ENCODE measurements around the gene FBXL19.

Gene FBXL19

GRCh38 chr16:30947859-30948666, 24.7 kb downstream of the FBXL19 start:
- DNase-seq (ENCODE audit: low spot score), result peak; percentile 92
- ChIA-PET POLR2A (ENCODE audit: low non-redundant PET) (no interaction called here), CTCF (no interaction called here)
- TF ChIP-seq, protein P1, sequence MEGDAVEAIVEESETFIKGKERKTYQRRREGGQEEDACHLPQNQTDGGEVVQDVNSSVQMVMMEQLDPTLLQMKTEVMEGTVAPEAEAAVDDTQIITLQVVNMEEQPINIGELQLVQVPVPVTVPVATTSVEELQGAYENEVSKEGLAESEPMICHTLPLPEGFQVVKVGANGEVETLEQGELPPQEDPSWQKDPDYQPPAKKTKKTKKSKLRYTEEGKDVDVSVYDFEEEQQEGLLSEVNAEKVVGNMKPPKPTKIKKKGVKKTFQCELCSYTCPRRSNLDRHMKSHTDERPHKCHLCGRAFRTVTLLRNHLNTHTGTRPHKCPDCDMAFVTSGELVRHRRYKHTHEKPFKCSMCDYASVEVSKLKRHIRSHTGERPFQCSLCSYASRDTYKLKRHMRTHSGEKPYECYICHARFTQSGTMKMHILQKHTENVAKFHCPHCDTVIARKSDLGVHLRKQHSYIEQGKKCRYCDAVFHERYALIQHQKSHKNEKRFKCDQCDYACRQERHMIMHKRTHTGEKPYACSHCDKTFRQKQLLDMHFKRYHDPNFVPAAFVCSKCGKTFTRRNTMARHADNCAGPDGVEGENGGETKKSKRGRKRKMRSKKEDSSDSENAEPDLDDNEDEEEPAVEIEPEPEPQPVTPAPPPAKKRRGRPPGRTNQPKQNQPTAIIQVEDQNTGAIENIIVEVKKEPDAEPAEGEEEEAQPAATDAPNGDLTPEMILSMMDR (conservative IDR thresholded peaks at IDR 0.05; ENCODE audit: low read depth), result no peak
- H3K27ac ChIP-seq, result peak overlapping the region; percentile 98

DNA sequence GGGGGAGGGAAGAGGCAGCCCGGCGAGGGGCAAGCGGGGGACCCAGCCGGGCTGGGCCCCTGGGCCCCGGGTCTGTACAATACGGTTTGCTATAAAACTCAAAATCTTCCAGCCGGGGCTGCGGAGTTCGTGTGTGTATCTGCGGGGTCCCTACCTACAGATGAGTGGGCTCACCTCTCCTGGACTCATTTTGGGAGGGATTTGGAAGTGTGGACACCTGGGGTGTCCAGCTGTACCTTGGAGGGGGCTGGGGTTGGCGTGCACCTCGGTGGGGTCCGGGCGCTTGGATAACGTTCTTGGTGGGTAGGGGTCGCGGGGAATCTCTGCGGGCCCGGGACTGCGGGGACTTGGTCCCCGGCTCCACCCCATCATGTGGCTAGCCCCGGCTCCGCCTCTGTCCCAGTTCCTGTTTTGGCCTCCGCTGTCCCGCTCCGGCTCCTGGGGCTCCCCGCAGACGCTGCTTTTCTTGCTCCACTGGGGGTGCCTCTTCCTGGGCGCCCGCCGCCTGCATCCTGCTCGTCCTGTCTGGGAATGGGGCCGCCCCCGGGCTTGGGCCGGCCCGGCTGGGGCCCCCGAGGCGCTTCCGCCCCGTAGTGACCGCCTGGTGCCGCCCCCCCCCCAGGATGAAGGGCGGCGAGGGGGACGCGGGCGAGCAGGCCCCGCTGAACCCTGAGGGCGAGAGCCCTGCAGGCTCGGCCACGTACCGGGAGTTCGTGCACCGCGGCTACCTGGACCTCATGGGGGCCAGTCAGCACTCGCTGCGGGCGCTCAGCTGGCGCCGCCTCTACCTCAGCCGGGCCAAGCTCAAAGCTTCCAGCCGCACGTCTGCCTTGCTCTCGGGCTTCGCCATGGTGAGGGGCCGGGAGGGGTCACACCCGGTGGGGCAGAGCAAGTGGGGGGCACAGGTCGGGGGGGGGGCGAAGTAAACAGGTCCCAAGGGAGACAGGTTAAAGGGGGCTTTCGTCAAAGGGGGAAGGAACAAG, 25.6 kb downstream of the FBXL19 start, which contains the start of gene ORAI3:
Gene ORAI3, plus strand, starts transcription at position 402 of the 983 bp plus-strand sequence. Its CDS starts 222 bp downstream, at position 624.
- POLR2A ChIA-PET (ENCODE audit: low non-redundant PET), result interaction anchor here (0.6 kb wide), 1 partner anchor 144 kb away, joined by 4 read pairs; no protein-coding TSS in a partner anchor

GRCh38 chr16:30949650-30950515, 26.5 kb downstream of the FBXL19 start:
- POLR2A ChIA-PET (ENCODE audit: low non-redundant PET), result no interaction called here
- TF ChIP-seq, protein P1 (conservative IDR thresholded peaks at IDR 0.05; ENCODE audit: low read depth), result no peak
- H3K27ac ChIP-seq, result peak overlapping the region; percentile 98
- CTCF ChIA-PET, result interaction anchor here (0.6 to 1.7 kb wide), 5 partner anchors 8 to 115 kb away, joined by 3 to 11 read pairs (median 4); no protein-coding TSS in a partner anchor
- peak; percentile 88 for DNase-seq (ENCODE audit: low spot score)

More for the DNA sequence above, 25.6 kb downstream of the FBXL19 start, which contains the start of gene ORAI3:
- DNase-seq (ENCODE audit: low spot score), result peak; percentile 48
- CTCF ChIA-PET, result interaction anchor here (0.5 to 1.7 kb wide), 5 partner anchors 8 to 154 kb away, joined by 3 to 11 read pairs (median 4); no protein-coding TSS in a partner anchor
- TF ChIP-seq, protein P1 (conservative IDR thresholded peaks at IDR 0.05; ENCODE audit: low read depth), result no peak
- H3K27ac ChIP-seq, result peak within 1 kb of the TSS; percentile 98

DNA sequence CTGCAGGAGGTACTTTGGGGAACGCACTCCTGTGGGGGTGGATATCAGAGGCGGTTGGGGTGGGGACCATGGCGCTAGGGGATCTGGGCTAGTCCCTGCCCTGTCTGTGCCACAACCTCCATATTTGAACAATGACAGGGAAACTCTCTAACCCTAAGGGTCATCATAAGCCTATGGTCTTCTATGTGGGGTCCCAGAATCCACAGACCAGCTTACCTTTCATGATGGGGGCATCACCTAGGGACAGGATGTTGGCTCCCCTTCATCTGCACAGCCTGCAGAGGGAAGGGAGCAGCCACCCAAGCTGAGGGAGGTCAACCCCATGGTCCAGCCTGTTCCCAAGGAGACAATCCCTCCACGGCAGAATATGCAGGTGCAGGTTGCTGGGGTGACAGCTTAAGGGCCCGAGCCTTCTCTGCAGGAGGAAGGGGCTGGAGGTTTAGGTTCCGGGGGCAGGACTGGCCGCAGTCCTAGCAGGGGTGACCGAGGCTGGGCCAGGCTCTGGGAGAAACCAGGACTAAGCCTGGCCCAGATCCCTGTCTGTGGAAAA, 27.2 kb downstream of the FBXL19 start:
- TF ChIP-seq, protein P1 (conservative IDR thresholded peaks at IDR 0.05; ENCODE audit: low read depth), result no peak
- peak overlapping the region; percentile 98 for H3K27ac ChIP-seq
- ChIA-PET POLR2A (ENCODE audit: low non-redundant PET) (no interaction called here), CTCF (interaction anchor here (1.1 to 1.7 kb wide), 2 partner anchors 9 to 49 kb away, joined by 4 to 11 read pairs; no protein-coding TSS in a partner anchor)
- DNase-seq (ENCODE audit: low spot score), result no peak

- DNase-seq (ENCODE audit: low spot score), result no peak
- CTCF ChIA-PET, result interaction anchor here (1.7 kb wide), 1 partner anchor 10 kb away, joined by 11 read pairs; no protein-coding TSS in a partner anchor
- H3K27ac ChIP-seq, result peak overlapping the region; percentile 98
- TF ChIP-seq, protein P1 (conservative IDR thresholded peaks at IDR 0.05; ENCODE audit: low read depth), result no peak
- POLR2A ChIA-PET (ENCODE audit: low non-redundant PET), result no interaction called here
Measured at GRCh38 chr16:30951193-30951592, 27.8 kb downstream of the FBXL19 start.
